ENCODE measurements around the gene MYBPC1. TPM values are rescaled to one million over a fixed set of nuclear protein-coding genes. Genes with fewer than 3 reads are reported as not detected.

The MYBPC1 gene
- total RNA-seq, 1 donor from 2014 or later = not detected

DNA sequence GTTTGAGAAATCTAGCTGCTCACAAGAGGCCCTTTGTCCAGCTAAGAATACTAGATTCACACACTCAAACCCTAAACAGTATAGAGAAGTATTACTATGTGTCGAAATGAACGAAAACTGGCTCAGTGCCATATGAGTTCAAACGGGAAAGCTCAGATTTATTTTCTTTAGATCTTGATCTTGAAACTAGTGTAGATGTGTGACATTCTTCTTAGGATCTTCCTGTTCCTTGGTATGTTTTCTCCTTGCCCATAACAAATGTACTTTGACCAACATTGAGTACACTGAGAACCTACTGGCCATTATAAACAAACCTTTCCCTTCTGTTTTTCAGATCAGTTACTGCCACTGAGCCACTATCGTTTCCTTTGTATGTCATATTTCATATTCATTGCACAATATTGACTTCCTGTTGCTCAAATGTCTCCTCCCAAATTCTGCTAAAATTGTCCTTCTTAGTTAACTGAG lies 21.3 kb downstream of the MYBPC1 start:
- Mint-ChIP-seq H3K9me3 (ENCODE audit: unreplicated experiment) (no peaks in the 10 kb centered on the region), H3K27me3 (ENCODE audit: unreplicated experiment) (no peaks in the 10 kb centered on the region), H3K4me3 (ENCODE audit: unreplicated experiment) (no peak overlapping the region), H3K36me3 (ENCODE audit: unreplicated experiment) (no peaks in the 10 kb centered on the region), H3K27ac (ENCODE audit: unreplicated experiment) (no peak overlapping the region), H3K4me1 (ENCODE audit: low read depth, unreplicated experiment) (no peaks in the 10 kb centered on the region)
- no peak for DNase-seq
- TF ChIP-seq, protein P1, sequence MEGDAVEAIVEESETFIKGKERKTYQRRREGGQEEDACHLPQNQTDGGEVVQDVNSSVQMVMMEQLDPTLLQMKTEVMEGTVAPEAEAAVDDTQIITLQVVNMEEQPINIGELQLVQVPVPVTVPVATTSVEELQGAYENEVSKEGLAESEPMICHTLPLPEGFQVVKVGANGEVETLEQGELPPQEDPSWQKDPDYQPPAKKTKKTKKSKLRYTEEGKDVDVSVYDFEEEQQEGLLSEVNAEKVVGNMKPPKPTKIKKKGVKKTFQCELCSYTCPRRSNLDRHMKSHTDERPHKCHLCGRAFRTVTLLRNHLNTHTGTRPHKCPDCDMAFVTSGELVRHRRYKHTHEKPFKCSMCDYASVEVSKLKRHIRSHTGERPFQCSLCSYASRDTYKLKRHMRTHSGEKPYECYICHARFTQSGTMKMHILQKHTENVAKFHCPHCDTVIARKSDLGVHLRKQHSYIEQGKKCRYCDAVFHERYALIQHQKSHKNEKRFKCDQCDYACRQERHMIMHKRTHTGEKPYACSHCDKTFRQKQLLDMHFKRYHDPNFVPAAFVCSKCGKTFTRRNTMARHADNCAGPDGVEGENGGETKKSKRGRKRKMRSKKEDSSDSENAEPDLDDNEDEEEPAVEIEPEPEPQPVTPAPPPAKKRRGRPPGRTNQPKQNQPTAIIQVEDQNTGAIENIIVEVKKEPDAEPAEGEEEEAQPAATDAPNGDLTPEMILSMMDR (IDR thresholded peaks at IDR 0.05; ENCODE audit: partially characterized antibody, unreplicated experiment) = no peak

DNA sequence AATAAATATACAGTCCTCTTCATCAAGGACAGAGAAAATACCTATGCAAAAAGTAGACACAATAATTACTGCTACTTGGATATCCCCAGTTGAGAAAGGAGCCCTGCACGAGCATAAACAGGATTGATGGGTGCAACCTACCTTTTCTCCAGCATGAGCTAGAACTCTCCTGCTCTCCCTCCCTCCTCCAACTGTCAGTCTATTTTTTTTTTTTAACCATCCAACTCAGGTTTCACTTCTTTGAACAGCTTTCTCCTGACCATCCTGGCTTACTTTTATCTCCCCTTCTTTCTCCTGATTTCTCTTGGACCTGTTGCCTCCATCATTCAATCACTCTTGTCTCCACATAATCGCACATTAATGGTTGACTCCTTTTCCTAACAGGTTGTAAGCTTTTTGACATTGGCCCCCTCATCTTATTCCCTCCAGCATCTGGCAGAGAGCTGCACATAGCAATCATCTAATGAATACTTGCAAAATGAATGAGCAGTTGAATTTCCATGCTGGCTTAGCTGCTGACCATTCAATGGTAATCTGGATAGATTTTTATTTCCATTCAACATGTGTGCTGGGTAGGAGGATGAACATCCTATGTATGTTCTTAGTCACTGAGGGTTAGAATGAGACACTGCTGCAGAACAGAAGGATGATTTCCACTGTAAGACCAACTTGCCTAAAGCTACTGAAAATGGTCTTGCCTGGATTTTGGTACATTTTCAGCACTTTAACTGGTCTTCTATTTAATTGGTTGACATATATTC lies 24.4 kb downstream of the MYBPC1 start:
- no peak overlapping the region for H3K4me3 Mint-ChIP-seq (ENCODE audit: unreplicated experiment)

DNA sequence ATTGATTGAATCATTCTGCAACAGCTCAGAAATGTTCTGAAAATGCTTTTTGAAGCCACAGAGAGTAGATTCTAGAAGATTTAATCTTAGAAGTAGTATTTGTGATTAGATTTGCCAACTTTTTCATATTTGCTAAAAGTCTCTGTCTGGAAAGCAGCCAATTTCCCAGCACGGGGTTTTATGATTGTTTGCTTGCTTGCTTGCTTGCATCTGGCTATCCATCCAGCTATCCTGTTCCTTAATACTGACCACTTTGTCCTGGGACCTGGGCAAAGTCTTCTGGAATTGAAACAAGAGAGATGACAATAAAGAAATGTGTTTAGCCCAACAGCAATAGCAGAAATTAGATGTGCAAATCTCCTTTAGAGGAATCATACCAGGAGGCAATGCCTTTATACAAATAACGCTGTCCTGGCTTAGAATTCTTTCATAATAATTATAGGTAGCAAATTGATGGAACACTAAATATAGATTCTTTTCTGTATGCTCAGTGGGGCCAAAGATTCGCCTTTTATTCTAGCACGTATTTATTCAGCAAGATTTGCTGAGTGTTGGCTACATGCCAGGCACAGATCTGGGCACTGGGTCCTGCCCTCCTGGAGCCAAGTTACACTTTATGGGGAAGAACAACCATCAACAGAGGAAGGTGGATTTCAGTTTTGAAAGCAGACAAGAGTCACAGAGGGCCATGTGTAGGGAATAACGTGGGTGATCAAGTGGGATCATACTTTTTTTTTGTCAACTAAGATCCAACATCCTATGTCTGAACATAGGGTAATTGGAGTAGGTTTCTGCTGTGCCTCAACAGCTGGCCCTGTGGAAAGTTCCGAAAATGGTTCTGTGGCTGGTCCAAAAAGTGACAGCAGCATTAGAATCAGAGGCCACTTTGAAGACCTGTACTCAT lies 25.3 kb downstream of the MYBPC1 start:
- no peaks in the 10 kb centered on the region for H3K9me3 Mint-ChIP-seq (ENCODE audit: unreplicated experiment)
- H3K4me1 Mint-ChIP-seq (ENCODE audit: low read depth, unreplicated experiment) = no peaks in the 10 kb centered on the region
- H3K27me3 Mint-ChIP-seq (ENCODE audit: unreplicated experiment) = no peaks in the 10 kb centered on the region
- H3K4me3 Mint-ChIP-seq (ENCODE audit: unreplicated experiment) = no peak overlapping the region
- TF ChIP-seq, protein P1 (IDR thresholded peaks at IDR 0.05; ENCODE audit: partially characterized antibody, unreplicated experiment) = no peak
- no peak overlapping the region for H3K27ac Mint-ChIP-seq (ENCODE audit: unreplicated experiment)
- H3K36me3 Mint-ChIP-seq (ENCODE audit: unreplicated experiment) = no peaks in the 10 kb centered on the region
- DNase-seq = no peak

More for the DNA sequence above, 24.4 kb downstream of the MYBPC1 start:
- no peaks in the 10 kb centered on the region for H3K36me3 Mint-ChIP-seq (ENCODE audit: unreplicated experiment)
- TF ChIP-seq, protein P1 (IDR thresholded peaks at IDR 0.05; ENCODE audit: partially characterized antibody, unreplicated experiment) = no peak
- no peak for DNase-seq
- H3K4me1 Mint-ChIP-seq (ENCODE audit: low read depth, unreplicated experiment) = no peaks in the 10 kb centered on the region
- no peak overlapping the region for H3K27ac Mint-ChIP-seq (ENCODE audit: unreplicated experiment)
- H3K27me3 Mint-ChIP-seq (ENCODE audit: unreplicated experiment) = no peaks in the 10 kb centered on the region
- H3K9me3 Mint-ChIP-seq (ENCODE audit: unreplicated experiment) = no peaks in the 10 kb centered on the region

DNA sequence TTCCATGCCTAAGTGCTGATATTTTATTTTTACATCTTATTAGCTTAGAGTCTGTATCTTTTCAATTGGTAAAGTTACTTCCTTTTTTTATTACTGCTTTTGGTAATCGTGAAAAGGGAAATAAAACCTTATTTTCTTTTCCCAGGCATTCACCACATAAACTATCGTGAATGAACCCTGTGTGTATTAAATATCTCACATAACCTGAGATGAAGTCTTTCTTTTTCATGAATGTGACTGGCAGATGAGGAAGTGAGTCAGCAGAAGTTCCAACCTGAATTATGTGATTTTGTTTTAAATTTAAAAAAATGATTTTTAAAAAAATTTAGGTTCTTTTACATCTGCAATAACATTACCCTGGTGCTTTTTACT lies 26.0 kb downstream of the MYBPC1 start:
- TF ChIP-seq, protein P1 (IDR thresholded peaks at IDR 0.05; ENCODE audit: partially characterized antibody, unreplicated experiment) = no peak
- Mint-ChIP-seq H3K27ac (ENCODE audit: unreplicated experiment) (no peak overlapping the region), H3K4me1 (ENCODE audit: low read depth, unreplicated experiment) (no peaks in the 10 kb centered on the region), H3K9me3 (ENCODE audit: unreplicated experiment) (no peaks in the 10 kb centered on the region), H3K4me3 (ENCODE audit: unreplicated experiment) (no peak overlapping the region), H3K36me3 (ENCODE audit: unreplicated experiment) (no peaks in the 10 kb centered on the region), H3K27me3 (ENCODE audit: unreplicated experiment) (no peaks in the 10 kb centered on the region)
- DNase-seq = no peak

All from glutamatergic neuron (in vitro differentiated cells).